PFSK-1 (cell line): Measurements from ENCODE around the gene RND3.

Source experiments
- FOXP2 ChIP-seq: optimal IDR thresholded peaks from 2 replicates; pipeline ENCODE3; 2011; ENCODE audit warnings: borderline replicate concordance, control low read depth, inconsistent platforms; ENCODE audit not compliant: insufficient read depth; ENCODE audit errors: extremely low read length, extremely low read depth
- POLR2AphosphoS5 ChIP-seq: IDR thresholded peaks from 2 replicates; pipeline ENCODE4 v1.6.1; 2012; ENCODE audit warnings: low read depth, mild to moderate bottlenecking, control low read depth, low read length, moderate library complexity
- SIN3A ChIP-seq: IDR thresholded peaks from 2 replicates; pipeline ENCODE4 v1.6.1; 2012; ENCODE audit warnings: mild to moderate bottlenecking, low read length, moderate library complexity, borderline replicate concordance; ENCODE audit not compliant: insufficient read depth
- TAF1 ChIP-seq: IDR thresholded peaks from 2 replicates; pipeline ENCODE4 v1.6.1; 2012; ENCODE audit warnings: low read length, control low read depth, borderline replicate concordance; ENCODE audit not compliant: insufficient read depth
- TF ChIP-seq, protein P1 (sequence below), 2 experiments: IDR thresholded peaks; 2 replicates each; pipeline versions ENCODE4 v1.6.1 to v1.8.0; 2011 to 2012; ENCODE audit warnings: low read depth in 2 of 2, low read length in 2 of 2, control low read depth in 1 of 2, inconsistent platforms in 1 of 2, mild to moderate bottlenecking in 1 of 2, moderate library complexity in 1 of 2; ENCODE audit not compliant: insufficient read depth in 1 of 2

RND3 gene

DNA sequence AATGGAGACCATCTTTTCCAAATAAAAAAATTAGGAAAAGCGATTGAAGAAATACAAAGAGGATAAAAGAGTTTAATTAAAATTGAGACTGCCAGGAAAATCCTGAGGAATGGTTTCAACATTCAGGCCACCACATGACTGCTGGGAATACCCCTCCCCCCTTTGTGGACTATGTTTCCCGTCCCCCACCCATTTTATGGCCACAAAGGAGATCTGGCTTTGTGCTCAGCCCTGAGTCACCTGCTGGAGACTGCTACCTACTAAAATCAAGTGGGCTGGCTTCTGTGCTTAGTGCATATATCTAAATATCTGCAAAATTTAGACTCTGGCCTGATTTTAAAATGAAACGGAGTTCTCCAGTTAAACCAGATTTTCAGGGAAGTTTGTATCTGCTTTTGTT is 10.1 kb downstream of the RND3 start:
- TF ChIP-seq FOXP2 (no peak), POLR2AphosphoS5 (no peak), SIN3A (no peak), TAF1 (no peak)
- TF ChIP-seq, protein P1, sequence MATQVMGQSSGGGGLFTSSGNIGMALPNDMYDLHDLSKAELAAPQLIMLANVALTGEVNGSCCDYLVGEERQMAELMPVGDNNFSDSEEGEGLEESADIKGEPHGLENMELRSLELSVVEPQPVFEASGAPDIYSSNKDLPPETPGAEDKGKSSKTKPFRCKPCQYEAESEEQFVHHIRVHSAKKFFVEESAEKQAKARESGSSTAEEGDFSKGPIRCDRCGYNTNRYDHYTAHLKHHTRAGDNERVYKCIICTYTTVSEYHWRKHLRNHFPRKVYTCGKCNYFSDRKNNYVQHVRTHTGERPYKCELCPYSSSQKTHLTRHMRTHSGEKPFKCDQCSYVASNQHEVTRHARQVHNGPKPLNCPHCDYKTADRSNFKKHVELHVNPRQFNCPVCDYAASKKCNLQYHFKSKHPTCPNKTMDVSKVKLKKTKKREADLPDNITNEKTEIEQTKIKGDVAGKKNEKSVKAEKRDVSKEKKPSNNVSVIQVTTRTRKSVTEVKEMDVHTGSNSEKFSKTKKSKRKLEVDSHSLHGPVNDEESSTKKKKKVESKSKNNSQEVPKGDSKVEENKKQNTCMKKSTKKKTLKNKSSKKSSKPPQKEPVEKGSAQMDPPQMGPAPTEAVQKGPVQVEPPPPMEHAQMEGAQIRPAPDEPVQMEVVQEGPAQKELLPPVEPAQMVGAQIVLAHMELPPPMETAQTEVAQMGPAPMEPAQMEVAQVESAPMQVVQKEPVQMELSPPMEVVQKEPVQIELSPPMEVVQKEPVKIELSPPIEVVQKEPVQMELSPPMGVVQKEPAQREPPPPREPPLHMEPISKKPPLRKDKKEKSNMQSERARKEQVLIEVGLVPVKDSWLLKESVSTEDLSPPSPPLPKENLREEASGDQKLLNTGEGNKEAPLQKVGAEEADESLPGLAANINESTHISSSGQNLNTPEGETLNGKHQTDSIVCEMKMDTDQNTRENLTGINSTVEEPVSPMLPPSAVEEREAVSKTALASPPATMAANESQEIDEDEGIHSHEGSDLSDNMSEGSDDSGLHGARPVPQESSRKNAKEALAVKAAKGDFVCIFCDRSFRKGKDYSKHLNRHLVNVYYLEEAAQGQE (IDR thresholded peaks at IDR 0.05; ENCODE audit: insufficient read depth in 1 of 2, low read depth in 2 of 2, low read length in 2 of 2): no peak

DNA sequence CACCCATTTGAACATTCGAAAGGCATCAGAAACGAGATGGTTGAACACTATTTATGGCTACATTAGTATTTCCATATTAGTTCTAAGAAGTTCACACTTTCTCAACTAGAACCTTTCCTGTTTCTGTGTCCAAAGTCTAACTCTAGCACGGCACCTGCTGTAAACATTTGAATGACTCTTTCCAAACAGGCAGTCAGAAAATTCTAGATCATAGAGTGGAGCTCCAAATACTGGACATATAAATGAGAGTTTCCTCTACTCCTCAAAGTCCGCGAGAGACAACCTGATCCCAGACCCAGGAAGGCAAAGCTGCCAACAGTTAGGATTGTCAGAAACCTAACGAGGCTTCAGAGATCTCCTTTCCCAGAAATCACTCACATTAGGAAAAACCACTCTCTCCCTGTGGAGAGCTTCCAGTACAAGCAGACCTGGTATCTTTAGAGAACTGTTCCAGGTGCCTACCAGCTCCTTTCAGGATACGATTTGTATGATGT is 10.6 kb downstream of the RND3 start:
- TF ChIP-seq POLR2AphosphoS5 (no peak), FOXP2 (no peak), SIN3A (no peak), TAF1 (no peak)
- TF ChIP-seq, protein P1 (IDR thresholded peaks at IDR 0.05; ENCODE audit: insufficient read depth in 1 of 2, low read depth in 2 of 2, low read length in 2 of 2): no peak

DNA sequence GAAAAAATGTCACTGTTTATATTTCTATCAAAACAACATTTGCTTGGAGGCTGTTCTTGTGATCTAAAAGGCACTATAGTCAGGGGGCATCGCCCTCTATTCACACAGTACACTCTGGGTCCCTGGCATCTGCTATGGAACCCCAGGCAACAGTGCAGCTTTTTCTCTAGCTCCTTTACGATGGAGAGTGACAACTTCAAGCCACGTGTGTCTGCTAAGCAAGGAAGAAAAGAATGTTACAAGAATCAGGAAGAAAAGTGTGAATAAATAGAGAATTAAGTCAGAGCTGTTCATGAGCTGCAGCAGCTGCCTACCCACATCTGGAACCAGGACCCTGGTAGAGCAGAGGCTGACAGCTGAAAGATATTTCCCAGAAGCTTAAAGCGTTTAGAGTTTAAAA is 11.2 kb downstream of the RND3 start:
- no peak for TF ChIP-seq SIN3A
- TF ChIP-seq POLR2AphosphoS5: no peak

DNA sequence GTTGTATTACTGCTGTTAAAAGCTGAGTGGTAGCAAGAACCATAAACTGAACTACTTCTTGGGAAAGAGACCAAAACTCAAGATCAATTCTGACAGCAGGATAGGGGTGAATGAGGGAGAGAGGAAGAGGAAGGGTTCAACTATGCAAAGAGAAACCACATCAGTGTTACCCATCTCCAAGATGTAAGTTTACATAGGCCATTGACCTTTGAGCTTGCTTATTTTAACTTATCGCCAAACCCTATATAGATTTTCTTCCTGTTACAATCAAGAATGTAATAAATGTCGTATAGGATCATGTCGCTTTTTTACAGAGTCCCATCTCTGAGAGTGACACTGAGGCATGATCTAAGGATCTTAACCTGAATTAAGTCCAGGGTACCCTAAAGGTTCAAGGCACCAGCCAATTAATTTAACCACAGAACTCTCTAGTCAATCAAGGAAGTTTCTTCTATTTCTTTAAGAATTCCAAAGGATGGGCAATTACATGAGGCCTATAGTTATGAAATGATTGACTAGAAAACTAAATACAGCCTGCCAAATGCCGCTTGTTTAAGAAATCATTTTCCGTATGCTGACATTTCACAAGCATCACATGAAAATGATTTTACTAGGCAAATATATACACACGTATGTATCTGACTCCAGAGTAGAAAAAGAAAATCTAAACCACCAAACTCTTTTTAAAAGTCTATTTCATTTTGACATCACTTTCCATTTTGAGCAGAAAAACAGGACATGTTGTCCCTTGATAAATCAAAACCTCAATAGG is 11.8 kb downstream of the RND3 start:
- no peak for TF ChIP-seq POLR2AphosphoS5
- no peak for TF ChIP-seq SIN3A
- no peak for TF ChIP-seq FOXP2
- no peak for TF ChIP-seq TAF1
- TF ChIP-seq, protein P1 (IDR thresholded peaks at IDR 0.05; ENCODE audit: insufficient read depth in 1 of 2, low read depth in 2 of 2, low read length in 2 of 2): no peak

DNA sequence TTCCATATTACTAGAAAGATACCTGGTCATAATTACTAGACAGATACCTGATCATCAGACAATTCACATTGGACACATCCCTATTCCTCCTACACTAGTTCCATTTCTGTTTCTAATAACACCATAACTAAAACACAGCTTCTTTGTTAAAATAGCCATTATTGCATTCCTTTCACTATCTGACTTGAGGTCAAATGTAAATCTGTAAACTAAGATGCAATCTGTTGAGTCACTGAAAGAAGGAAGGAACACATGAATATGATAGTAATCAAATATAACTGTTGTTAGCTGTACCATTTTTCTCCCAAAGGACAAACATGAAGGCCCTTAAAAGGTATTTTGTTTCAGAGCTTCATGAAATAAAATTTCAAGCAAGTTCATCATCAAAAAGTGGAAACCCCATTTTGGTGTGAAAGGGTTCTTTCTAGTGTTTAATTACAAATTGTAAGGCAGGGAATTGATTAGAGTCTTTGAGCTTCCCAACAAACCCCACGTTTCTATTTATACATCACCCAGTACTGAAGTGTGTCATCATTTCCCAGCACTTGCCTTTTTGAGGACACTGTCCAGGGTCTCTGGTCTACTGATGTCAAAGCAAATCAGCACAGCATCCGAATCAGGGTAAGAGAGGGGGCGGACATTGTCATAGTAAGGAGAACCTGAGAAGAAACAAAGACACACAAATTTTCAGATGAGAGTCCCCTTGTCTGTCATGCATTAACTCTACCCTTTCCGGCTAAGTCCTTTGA is 13.0 kb downstream of the RND3 start:
- TF ChIP-seq TAF1: no peak

DNA sequence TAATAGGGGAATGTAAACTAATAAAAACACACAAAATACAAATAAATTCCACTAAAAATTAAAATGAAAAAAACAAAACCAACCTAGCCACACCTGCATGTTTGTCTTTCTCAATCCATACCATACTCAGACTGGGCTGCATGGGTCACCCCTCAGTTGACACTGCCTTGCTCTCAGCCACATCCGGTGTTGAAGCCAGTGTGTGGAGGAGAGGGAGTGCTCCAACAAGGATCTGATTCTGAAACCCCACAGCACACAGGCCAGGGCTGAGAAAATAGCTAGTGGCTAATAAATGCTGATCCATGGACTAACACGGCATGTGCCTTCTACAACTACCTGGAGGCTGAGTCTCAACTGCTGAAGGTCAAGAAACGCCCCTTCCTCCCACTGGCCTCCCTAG is 13.7 kb downstream of the RND3 start:
- TF ChIP-seq FOXP2 (no peak), TAF1 (no peak), POLR2AphosphoS5 (no peak), SIN3A (no peak)
- TF ChIP-seq, protein P1 (IDR thresholded peaks at IDR 0.05; ENCODE audit: insufficient read depth in 1 of 2, low read depth in 2 of 2, low read length in 2 of 2): no peak
